Hematopoietic multipotent progenitor cell treated with erythropoietin and hydrocortisone succinate and interleukin-3 and kit ligand, for 15 days (in vitro differentiated cells): Measurements from ENCODE around the gene ARHGEF12.
"Not testable (repeated sequence)": the region's sequence is repeated elsewhere in the genome, so short reads cannot be mapped to it uniquely, and the experiment has no call there.

ENCODE experiments used
- DNase-seq: peaks from one replicate; pipeline ENCODE4 v3.0.0-alpha.2; 2015; ENCODE audit warnings: low spot score

ARHGEF12 gene

GRCh38 chr11:120494595-120494994 lies 158.4 kb downstream of the ARHGEF12 start:
- no peak for DNase-seq

DNA sequence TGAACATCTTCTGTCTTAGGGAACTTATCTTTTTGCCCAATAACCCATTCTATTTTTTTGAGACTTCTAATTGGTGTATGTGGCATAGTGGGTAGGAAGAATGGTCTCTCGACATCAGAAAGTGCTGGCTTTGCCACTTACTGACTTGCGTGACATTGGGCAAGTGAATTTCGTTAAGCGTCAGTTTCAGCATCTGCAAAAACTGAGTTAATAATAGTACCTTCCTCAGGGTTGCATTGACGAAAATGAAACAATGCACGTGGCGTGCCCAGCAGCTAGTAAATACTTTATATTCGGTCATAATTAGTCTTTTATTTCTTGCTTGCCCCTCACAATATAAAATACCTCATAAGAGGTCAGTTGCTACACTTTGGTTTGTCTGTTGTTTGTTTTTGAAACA lies 162.9 kb downstream of the ARHGEF12 start:
- DNase-seq, result no peak

DNA sequence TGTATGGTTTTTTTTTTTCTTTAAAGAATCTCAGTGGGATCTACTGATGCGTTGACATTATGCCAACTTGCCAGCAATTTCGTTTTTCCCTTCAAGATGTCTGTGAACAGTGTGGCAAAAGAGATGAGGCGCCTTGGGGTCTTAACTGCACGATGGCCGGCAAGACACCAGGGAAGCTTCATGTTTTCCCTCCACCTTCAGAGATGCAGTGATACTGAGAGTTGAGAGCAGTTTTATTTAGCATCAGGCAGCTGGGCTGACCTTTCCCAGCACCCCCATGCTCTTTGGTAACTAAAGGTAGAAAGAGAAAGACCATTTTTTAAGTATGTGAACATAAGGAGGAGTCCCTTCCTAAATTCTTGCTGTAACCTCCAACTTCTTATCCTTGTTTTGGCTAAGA lies 163.6 kb downstream of the ARHGEF12 start:
- no peak for DNase-seq

DNA sequence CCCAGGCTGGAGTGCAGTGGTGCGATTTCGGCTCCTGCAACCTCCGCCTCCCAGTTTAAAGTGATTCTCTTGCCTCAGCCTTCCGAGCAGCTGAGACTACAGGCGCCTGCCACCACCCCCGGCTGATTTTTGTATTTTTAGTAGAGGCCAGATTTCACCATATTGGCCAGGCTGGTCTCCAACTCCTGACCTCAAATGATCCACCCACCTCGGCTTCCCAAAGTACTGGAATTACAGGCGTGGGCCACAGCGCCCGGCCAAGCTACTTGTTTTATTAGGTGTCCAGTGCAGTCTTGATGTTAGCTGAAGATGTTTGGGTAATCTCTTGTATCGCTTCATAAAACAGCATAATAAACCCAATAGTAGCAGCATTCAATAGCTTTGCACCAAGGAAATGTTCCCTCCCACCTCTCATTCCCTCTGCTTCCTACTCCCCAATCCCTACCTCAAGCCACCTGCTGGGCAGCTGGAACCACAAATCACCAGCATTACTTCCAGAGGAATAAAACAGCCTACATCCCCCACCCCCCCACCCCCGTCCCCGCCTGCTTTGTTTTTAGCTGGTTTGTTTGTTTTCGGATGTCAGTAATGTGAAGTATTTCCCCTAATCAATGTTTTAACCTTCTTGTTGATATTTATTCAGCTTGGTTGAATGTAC lies 164.3 kb downstream of the ARHGEF12 start:
- no peak for DNase-seq

DNA sequence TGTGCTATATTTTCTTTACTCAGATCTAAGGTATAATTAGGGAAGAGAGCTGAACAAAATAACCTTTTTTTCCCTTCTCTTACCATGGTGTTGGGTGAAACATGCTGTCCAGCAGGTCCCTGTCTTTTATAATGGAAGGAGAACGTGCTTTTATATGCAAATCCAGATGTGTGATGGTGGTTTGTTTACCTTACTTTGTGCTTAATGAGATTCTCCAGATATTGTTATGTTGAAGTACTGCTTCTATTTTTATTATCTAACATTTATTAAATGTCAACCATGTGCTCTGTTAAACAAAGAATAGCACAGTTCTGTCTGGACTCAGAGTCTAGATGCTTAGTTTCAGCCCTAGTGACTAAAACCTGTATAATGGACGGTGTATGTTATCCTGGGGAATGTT lies 165.2 kb downstream of the ARHGEF12 start:
- no peak for DNase-seq

- no peak for DNase-seq
These were observed 166.0 kb downstream of the ARHGEF12 start for GRCh38 chr11:120501976-120502755.

- not testable (repeated sequence) for DNase-seq
These were observed 167.3 kb downstream of the ARHGEF12 start for GRCh38 chr11:120503529-120503928.

DNA sequence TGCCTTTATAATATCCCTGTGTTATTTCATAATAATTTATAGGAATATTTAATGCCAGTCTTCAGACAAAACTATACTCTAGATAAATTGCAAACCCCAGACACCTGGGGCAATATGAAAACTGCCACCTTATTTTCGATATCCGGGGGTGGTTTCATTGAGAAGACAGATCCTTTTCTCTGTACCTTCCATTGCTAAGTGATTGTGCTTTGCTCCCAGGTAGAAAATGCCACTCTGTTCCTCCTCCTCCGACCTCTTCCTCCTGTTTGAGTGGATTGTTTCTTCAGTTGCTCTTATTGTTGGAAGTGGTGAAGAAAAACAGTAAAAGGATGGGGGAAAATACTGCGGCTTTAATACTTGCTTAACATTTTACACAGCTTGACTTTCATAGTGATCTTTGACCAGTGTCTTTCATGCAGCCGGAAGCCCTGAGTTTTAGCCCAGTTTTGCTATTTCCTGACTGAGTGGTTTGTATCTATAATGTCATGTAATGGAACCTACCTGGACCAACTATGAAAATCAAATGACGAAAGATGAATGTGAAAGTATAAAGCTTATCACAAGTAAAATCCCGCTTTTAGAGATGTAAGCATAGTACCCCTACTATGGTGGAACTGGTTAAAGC lies 169.7 kb downstream of the ARHGEF12 start:
- no peak for DNase-seq

DNA sequence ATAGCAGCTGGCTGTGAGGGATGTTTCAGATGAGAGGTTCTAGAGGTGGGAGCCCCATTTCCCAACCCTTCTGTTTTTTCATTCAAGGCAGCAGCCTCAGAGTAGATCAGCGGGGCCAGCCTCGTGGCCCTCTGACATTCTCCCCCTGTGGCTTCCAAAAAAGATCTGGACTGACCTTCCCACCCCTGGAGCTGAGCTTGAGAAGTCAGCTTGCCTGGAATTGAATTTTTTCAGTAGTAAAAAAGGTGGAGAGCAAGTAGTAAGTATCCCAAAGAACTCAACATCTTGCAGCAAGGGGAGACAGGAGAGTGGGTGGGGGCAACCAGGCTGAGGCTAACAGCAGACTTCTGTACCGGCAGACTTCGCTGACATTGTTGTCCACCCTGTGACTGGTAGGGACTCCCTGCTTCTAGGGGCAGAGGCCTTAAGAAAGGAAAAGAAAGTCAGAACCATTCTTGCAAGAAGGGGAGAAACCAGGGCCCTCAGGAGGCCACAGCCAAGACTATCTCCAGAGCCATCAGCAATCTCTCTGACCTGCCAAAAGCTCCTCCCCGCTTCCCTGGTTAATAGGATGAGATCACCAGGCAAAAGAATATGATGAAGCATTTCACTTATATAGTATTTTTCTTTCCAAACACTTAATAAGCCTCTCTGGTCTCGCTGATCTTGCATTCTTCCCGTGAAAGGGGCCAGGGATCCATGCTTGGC lies 173.3 kb downstream of the ARHGEF12 start:
- no peak for DNase-seq

DNA sequence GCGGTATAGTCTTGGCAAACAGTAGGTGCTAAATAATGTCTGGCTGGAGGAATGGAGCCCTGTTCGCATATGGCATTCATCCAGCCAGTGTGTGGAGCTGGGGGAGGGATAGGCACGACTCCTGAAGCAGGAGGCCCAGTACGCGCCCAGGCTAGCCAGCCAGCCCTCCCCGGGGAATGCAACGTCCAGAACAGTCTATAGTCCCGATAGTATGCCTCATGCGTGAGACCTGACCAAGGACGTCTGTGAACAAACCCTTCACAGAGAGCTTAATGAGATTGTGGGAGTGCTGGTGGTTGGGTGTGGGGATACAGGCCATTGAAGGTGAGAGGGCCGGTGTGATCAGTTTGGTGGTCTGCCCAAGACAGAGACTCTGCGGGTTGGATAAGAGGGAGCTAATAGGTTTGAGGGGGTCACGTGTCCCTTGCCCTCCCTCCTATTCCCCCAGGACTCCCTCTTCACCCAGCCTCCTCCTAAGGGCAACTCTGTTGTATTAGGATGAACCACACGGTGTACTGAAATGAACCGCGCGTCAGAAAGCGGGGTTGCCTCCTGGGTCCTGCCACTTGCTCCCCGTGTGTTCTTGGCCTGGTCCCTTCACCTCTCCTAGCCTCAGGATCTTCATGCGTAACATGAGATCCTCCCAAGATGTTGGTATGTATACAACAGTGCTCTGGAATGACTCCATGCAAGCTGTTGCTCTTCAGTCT lies 174.3 kb downstream of the ARHGEF12 start:
- DNase-seq, result no peak

- DNase-seq, result peak; percentile 70
These were observed 175.1 kb downstream of the ARHGEF12 start, which contains the start of gene GRIK4 for GRCh38 chr11:120511116-120511819. Gene GRIK4 (plus strand): TSS chr11:120511748. CDS start chr11:120660319, 148,571 bp downstream.

DNA sequence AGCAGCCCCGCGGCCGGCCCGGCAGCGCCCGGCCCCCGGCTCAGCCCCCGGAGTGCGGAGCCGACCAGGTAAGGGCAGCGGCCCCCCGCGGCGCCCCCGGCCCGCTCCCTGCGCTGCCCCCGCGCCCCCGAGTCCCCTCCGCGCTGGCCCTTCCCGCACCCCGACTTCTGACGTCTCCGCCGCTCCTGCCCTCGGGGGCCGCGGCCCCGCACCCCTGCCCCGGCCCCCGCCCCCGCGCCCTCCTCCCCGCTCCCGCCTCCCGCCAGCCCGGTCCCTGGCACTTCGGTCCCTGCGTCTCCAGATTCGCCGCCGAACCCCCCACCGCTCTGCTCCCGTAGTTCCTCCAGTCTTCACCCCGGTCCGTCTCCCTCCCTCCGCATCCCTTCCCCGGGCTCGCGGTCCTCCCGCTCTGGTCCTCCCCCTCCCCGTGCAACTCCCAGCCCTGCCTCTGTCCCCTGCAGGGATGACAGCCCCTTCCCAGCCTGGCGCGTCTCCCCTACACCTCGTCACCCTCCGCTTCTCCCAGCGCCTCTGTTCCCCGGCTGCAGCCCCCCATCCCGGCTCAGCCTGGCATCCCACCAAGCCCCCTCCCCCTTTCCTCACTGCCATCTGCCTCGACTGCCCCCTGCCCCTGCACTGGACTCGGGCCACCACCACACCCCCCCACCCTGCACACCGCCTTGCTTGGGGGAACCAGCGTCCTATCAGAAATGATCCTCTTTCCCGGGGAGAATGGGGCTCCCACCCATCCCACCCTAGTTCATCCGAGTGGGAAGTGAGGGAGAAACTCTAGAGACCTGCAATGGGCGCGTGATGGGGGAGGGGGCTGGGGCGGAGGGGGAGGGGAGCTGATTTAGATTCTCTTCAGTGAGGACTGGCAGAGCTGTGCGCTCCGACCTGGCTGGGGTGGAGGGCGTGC lies 175.9 kb downstream of the ARHGEF12 start:
- no peak for DNase-seq

DNA sequence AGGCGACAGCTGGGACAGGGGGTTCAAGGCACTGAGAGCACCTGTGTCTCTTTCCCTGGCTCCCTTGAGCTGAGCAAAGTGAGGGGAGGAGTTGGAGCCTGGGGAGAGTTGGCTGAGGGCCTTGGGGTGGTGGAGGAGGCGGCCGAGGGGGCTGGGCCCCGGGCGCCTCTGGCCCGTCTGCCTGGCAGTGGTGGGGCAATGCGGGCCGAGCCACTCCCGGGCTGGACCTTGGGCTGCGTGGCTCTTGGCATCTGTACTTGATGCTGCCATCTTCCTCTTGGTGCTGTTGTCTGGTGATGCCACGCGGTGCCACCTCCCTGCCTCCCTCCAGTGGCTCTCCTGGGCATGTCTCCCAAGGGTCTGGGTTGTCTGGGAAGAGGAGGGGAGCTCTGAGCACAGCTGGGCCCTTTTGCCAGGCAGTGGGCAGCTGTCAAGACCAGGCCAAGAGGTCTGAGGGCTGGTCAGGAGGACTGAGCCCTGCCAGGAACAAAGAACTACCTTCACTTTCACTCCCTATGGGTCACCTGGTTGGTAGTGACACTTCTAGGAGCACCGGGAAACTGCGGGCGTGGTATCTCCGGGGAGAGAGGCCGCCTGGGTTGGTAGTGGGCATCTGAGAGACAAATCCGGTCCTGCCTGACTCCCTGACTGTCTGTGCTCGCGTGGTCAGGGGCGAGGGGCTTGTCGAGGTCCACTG lies 176.7 kb downstream of the ARHGEF12 start:
- DNase-seq, result no peak

GRCh38 chr11:120513436-120514315 lies 177.5 kb downstream of the ARHGEF12 start:
- no peak for DNase-seq

- DNase-seq, result no peak
These were observed 178.4 kb downstream of the ARHGEF12 start for GRCh38 chr11:120514541-120515121.

DNA sequence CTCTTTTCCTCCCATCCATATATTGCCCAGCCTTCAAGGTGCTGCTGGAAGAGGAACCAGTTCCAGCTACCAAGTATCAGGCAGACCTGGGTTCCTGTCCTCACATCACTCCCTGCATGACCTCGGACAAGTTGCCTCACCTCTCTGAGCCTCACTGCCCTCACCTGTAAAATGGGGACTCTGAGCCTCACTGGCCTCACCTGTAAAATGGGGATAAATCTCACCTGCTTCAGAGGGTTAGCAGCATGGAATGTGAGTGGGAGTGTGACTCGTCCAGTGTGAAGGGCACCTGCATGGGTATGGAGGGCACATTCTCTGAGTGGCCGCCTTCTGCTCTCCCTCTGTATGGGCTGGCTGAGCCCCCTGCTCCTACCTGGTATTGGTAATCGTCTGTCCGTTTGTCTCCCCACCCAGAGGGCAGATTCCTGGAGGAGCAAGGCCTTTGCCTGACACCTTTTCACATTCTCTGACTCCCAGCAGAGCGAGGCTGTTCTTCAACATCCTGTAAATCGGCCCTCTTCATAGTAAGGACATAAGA lies 179.0 kb downstream of the ARHGEF12 start:
- no peak for DNase-seq

- DNase-seq, result no peak
These were observed 180.5 kb downstream of the ARHGEF12 start for GRCh38 chr11:120516461-120517389.
